GM23248 (cell line): ENCODE measurements around the gene TMED5.

ENCODE experiments used
- EZH2 ChIP-seq: fragments of 200-600 bp; sonication (generic); IDR thresholded peaks from 2 replicates; pipeline ENCODE4 v1.6.1; 2018; ENCODE audit warnings: antibody characterized with exemption, mild to moderate bottlenecking; ENCODE audit not compliant: insufficient read depth, poor library complexity, severe bottlenecking
- EZH2phosphoT487 ChIP-seq: fragments of 200-600 bp; sonication (generic); IDR thresholded peaks from 2 replicates; pipeline ENCODE4 v1.6.1; 2018; ENCODE audit warnings: antibody characterized with exemption, moderate library complexity, mild to moderate bottlenecking, low read depth; ENCODE audit not compliant: insufficient read depth

GRCh38 chr1:93155335-93155734 is 24.9 kb downstream of the TMED5 start:
- TF ChIP-seq EZH2, result no peak
- TF ChIP-seq EZH2phosphoT487, result no peak
